HG02610 (cell line): ENCODE measurements around the gene OR8B3.
"Not testable (repeated sequence)": the region's sequence is repeated elsewhere in the genome, so short reads cannot be mapped to it uniquely, and the experiment has no call there.

Experiments
- ATAC-seq: cut with Tn5 transposase; IDR thresholded peaks from one replicate; pipeline ENCODE4 v1.9.1; 2021; ENCODE audit warnings: mild to moderate bottlenecking, moderate library complexity; ENCODE audit not compliant: unreplicated experiment

The OR8B3 gene

GRCh38 chr11:124398924-124399323 is at the start of gene OR8B3:
Gene OR8B3, minus strand, starts transcription at chr11:124399024. Its CDS starts 1,673 bp downstream, at chr11:124397351.
- no peak for ATAC-seq

- ATAC-seq = no peak
These were observed 48.1 kb upstream of the OR8B3 start for GRCh38 chr11:124446916-124447315.

- ATAC-seq = no peak
These were observed 46.9 kb upstream of the OR8B3 start, which contains the start of gene OR8B8 for GRCh38 chr11:124445646-124446150. Gene OR8B8, minus strand, starts transcription at chr11:124445696. Its CDS starts 4,611 bp downstream, at chr11:124441085.

GRCh38 chr11:124442847-124443246 is 44.0 kb upstream of the OR8B3 start:
- ATAC-seq = no peak

- ATAC-seq = no peak
These were observed 43.6 kb upstream of the OR8B3 start for GRCh38 chr11:124442442-124442841.

- ATAC-seq = no peak
These were observed 42.7 kb upstream of the OR8B3 start for GRCh38 chr11:124441519-124441918.

- no peak for ATAC-seq
These were observed 42.3 kb upstream of the OR8B3 start for GRCh38 chr11:124441081-124441480.

GRCh38 chr11:124440608-124441007 is 41.8 kb upstream of the OR8B3 start:
- ATAC-seq = no peak

- ATAC-seq = no peak
These were observed 35.9 kb upstream of the OR8B3 start for GRCh38 chr11:124434699-124435098.

- no peak for ATAC-seq
These were observed 30.8 kb upstream of the OR8B3 start for GRCh38 chr11:124429599-124429998.

- ATAC-seq = no peak
These were observed 25.6 kb upstream of the OR8B3 start, which contains the start of gene OR8B4 for GRCh38 chr11:124424384-124424921. Gene OR8B4, minus strand, starts transcription at chr11:124424871. Its CDS starts 0 bp downstream, at chr11:124424871.

GRCh38 chr11:124421043-124421442 is 22.2 kb upstream of the OR8B3 start:
- ATAC-seq = no peak

GRCh38 chr11:124415356-124415923 is 16.6 kb upstream of the OR8B3 start:
- ATAC-seq = no peak

- ATAC-seq = no peak
These were observed 11.1 kb upstream of the OR8B3 start for GRCh38 chr11:124409906-124410305.

GRCh38 chr11:124405581-124405980 is 6.8 kb upstream of the OR8B3 start:
- no peak for ATAC-seq

- ATAC-seq = not testable (repeated sequence)
These were observed 4.4 kb upstream of the OR8B3 start for GRCh38 chr11:124403186-124403585.

GRCh38 chr11:124402326-124402922 is 3.6 kb upstream of the OR8B3 start:
- peak; percentile 90 for ATAC-seq

GRCh38 chr11:124396847-124397246 is 2.0 kb downstream of the OR8B3 start:
- ATAC-seq = not testable (repeated sequence)

- ATAC-seq = no peak
These were observed 4.4 kb downstream of the OR8B3 start for GRCh38 chr11:124394408-124394807.

GRCh38 chr11:124384399-124384798 is 14.4 kb downstream of the OR8B3 start, which contains the start of gene OR8B2:
Gene OR8B2, minus strand, starts transcription at chr11:124384499. Its CDS starts 1,156 bp downstream, at chr11:124383343.
- ATAC-seq = no peak

GRCh38 chr11:124382857-124383256 is 16.0 kb downstream of the OR8B3 start:
- not testable (repeated sequence) for ATAC-seq

- no peak for ATAC-seq
These were observed 18.2 kb downstream of the OR8B3 start for GRCh38 chr11:124380585-124380984.
